HCT116 (cell line): ENCODE results near the gene MLLT3. TPM values are rescaled to one million over a fixed set of nuclear protein-coding genes. Genes with fewer than 3 reads are reported as not detected.

ENCODE experiments used
- ATAC-seq: fragments of 200-7000 bp; cut with Tn5 transposase; 2 replicates; pipeline ENCODE4 v1.9.1; 2020; ENCODE audit warnings: mild to moderate bottlenecking, moderate library complexity
- BruUV-seq: library from RNA; stranded (reverse); fragments of 400-500 nt; replicated peaks from 2 replicates; lab custom pipeline; 2021; lab: Mats Ljungman, UMichigan
- CTCF ChIA-PET: fragments of 300-600 bp; sonication (Branson Sonifier 250); formaldehyde crosslinking; loops from one replicate; lab custom pipeline; 2021; ENCODE audit warnings: antibody characterized with exemption; lab: Charles Lee
- POLR2A ChIA-PET: fragments of 300-600, 350-600 bp; sonication (Branson Sonifier 250); formaldehyde crosslinking; loops from one replicate; lab custom pipeline; 2021; ENCODE audit warnings: antibody characterized with exemption; lab: Charles Lee
- RAD21 ChIA-PET, 2 experiments: fragments of 300-600 bp; sonication (Branson Sonifier 250); formaldehyde crosslinking; loops; one replicate each; lab custom pipeline; 2023; ENCODE audit warnings: low total read pairs in 2 of 2; ENCODE audit not compliant: uncharacterized antibody in 2 of 2, unreplicated experiment in 2 of 2, low non-redundant PET in 1 of 2; lab: Charles Lee
- DNase-seq: peaks from one replicate; pipeline ENCODE4 v3.0.0-alpha.2; 2010; ENCODE audit warnings: low read depth, low spot score
- H2AFZ ChIP-seq: fragments of 200-600 bp; shearing (Covaris generic), sonication (generic); 2 replicates; pipeline ENCODE4 v1.6.1; 2017; ENCODE audit warnings: low read depth, mixed run types, mixed read lengths, antibody characterized with exemption, low read length; ENCODE audit not compliant: poor library complexity, severe bottlenecking
- H3K27ac ChIP-seq: 2 replicates; pipeline ENCODE4 v1.5.1; 2012; ENCODE audit warnings: low read depth, low read length
- H3K27me3 ChIP-seq: fragments of 200-600 bp; sonication (generic); 2 replicates; pipeline ENCODE4 v1.6.1; 2016; ENCODE audit warnings: mixed run types, low read length, mixed read lengths; ENCODE audit not compliant: insufficient read depth
- H3K36me3 ChIP-seq, 2 experiments: fragments of 200-500 bp in 1 of 2; fragments of 200-600 bp in 1 of 2; sonication (Bioruptor generic) in 1 of 2; sonication (generic) in 1 of 2; 2 replicates each; pipeline versions ENCODE4 v1.5.1 to v1.6.1; 2014 to 2016; ENCODE audit warnings: low read length in 2 of 2, inconsistent platforms in 1 of 2, mixed read lengths in 1 of 2, mixed run types in 1 of 2; ENCODE audit not compliant: insufficient read depth in 2 of 2, control insufficient read depth in 1 of 2
- H3K4me1 ChIP-seq, 2 experiments: fragments of 200-600 bp in 1 of 2; sonication (generic) in 1 of 2; 2 replicates each; pipeline versions ENCODE4 v1.5.1 to v1.6.1; 2012 to 2017; ENCODE audit warnings: low read length in 2 of 2, inconsistent platforms in 1 of 2, mild to moderate bottlenecking in 1 of 2, mixed read lengths in 1 of 2, mixed run types in 1 of 2, moderate library complexity in 1 of 2; ENCODE audit not compliant: insufficient read depth in 2 of 2, control insufficient read depth in 1 of 2
- H3K4me2 ChIP-seq: fragments of 200-600 bp; sonication (generic); 2 replicates; pipeline ENCODE4 v1.6.1; 2017; ENCODE audit warnings: mixed run types, low read length, mixed read lengths
- H3K4me3 ChIP-seq, 2 experiments: fragments of 200-600 bp in 1 of 2; sonication (generic) in 1 of 2; replicated peaks in 1 of 2; 2 replicates each; pipeline ENCODE4 v1.5.1; 2011 to 2016; ENCODE audit warnings: low read length in 2 of 2, control low read depth in 1 of 2, low read depth in 1 of 2, mild to moderate bottlenecking in 1 of 2, mixed read lengths in 1 of 2, mixed run types in 1 of 2
- H3K79me2 ChIP-seq: fragments of 200-600 bp; sonication (generic); 2 replicates; pipeline ENCODE4 v1.6.1; 2017; ENCODE audit warnings: mild to moderate bottlenecking, mixed run types, low read length, moderate library complexity, mixed read lengths; ENCODE audit not compliant: insufficient read depth
- H3K9ac ChIP-seq: fragments of 200-600 bp; sonication (generic); 2 replicates; pipeline ENCODE4 v1.6.1; 2016; ENCODE audit warnings: low read length, mixed read lengths
- H3K9me2 ChIP-seq: fragments of 200-600 bp; sonication (generic), shearing (Covaris generic); 2 replicates; pipeline ENCODE4 v1.6.1; 2017; ENCODE audit warnings: mixed run types, mild to moderate bottlenecking, moderate library complexity; ENCODE audit not compliant: insufficient read depth
- H3K9me3 ChIP-seq, 2 experiments: fragments of 200-500 bp in 1 of 2; fragments of 200-600 bp in 1 of 2; sonication (Bioruptor generic) in 1 of 2; sonication (generic) in 1 of 2; 2 replicates each; pipeline ENCODE4 v1.6.1; 2014 to 2017; ENCODE audit warnings: low read length in 2 of 2, mixed read lengths in 2 of 2, inconsistent platforms in 1 of 2, low read depth in 1 of 2, mild to moderate bottlenecking in 1 of 2, mixed run types in 1 of 2, moderate library complexity in 1 of 2; ENCODE audit not compliant: control insufficient read depth in 1 of 2, insufficient read depth in 1 of 2
- H4K20me1 ChIP-seq: fragments of 200-600 bp; sonication (generic), shearing (Covaris generic); 2 replicates; pipeline ENCODE4 v1.6.1; 2017; ENCODE audit warnings: mixed run types, mild to moderate bottlenecking, moderate library complexity; ENCODE audit not compliant: insufficient read depth
- CBX3 ChIP-seq: IDR thresholded peaks from 2 replicates; pipeline ENCODE4 v1.6.1; 2012; ENCODE audit warnings: low read depth
- CEBPB ChIP-seq: IDR thresholded peaks from 2 replicates; pipeline ENCODE4 v1.6.1; 2012; ENCODE audit warnings: low read depth
- EGR1 ChIP-seq: IDR thresholded peaks from 2 replicates; pipeline ENCODE4 v1.6.1; 2012; ENCODE audit warnings: low read depth
- EZH2 ChIP-seq: fragments of 200-600 bp; sonication (generic); IDR thresholded peaks from 2 replicates; pipeline ENCODE4 v1.6.1; 2017; ENCODE audit warnings: antibody characterized with exemption, mixed run types
- EZH2phosphoT487 ChIP-seq: fragments of 200-600 bp; IDR thresholded peaks from 2 replicates; pipeline ENCODE4 v1.6.1; 2018; ENCODE audit warnings: antibody characterized with exemption, borderline replicate concordance
- FOSL1 ChIP-seq: IDR thresholded peaks from 2 replicates; pipeline ENCODE4 v1.6.1; 2012; ENCODE audit warnings: low read depth
- JUND ChIP-seq: IDR thresholded peaks from 2 replicates; pipeline ENCODE4 v1.6.1; 2012
- POLR2A ChIP-seq: IDR thresholded peaks from 2 replicates; pipeline ENCODE4 v1.7.0; 2011; ENCODE audit warnings: borderline replicate concordance; ENCODE audit not compliant: insufficient read depth, insufficient read length; ENCODE audit errors: extremely low read depth
- RAD21 ChIP-seq: IDR thresholded peaks from 2 replicates; pipeline ENCODE4 v1.6.1; 2012; ENCODE audit warnings: low read depth, mild to moderate bottlenecking
- SIN3A ChIP-seq: IDR thresholded peaks from 2 replicates; pipeline ENCODE4 v1.6.1; 2012; ENCODE audit warnings: low read depth
- ZFX ChIP-seq: fragments of 450-650 bp; IDR thresholded peaks from 2 replicates; pipeline ENCODE4 v1.6.1; 2017
- ZNF274 ChIP-seq: fragments of 200-500 bp; sonication (Bioruptor generic); IDR thresholded peaks from 2 replicates; pipeline ENCODE4 v1.6.1; 2014; ENCODE audit warnings: mild to moderate bottlenecking, low read depth, low read length, inconsistent platforms
- intact Hi-C: fragments of 100-400 bp; cut with micrococcal nuclease; formaldehyde crosslinking; loops from 2 replicates; pipeline ENCODE4 v1.10.0; 2022
- total RNA-seq: library from RNA; stranded (reverse); gene quantifications from one replicate; pipeline ENCODE4 v1.2.1, GENCODE V29; 2021; ENCODE audit not compliant: unreplicated experiment
- TF ChIP-seq, protein P1 (sequence below), 3 experiments: fragments of 200-600 bp in 1 of 3; sonication (generic) in 1 of 3; IDR thresholded peaks in 2 of 3; conservative IDR thresholded peaks in 1 of 3; 2 replicates each; pipeline ENCODE4 v1.5.1; 2012 to 2017; ENCODE audit warnings: low read depth in 2 of 3, low read length in 2 of 3, antibody characterized with exemption in 1 of 3, borderline replicate concordance in 1 of 3, control low read depth in 1 of 3, mild to moderate bottlenecking in 1 of 3, mixed read lengths in 1 of 3, mixed run types in 1 of 3, moderate library complexity in 1 of 3; ENCODE audit not compliant: insufficient read depth in 1 of 3
- TF ChIP-seq, protein P2 (sequence below): IDR thresholded peaks from 2 replicates; pipeline ENCODE4 v1.6.1; 2012
- TF ChIP-seq, protein P3 (sequence below): IDR thresholded peaks from 2 replicates; pipeline ENCODE4 v1.6.1; 2012; ENCODE audit warnings: low read depth

The MLLT3 gene
- total RNA-seq, 1 experiment from 2014 or later, result 4.3 TPM

DNA sequence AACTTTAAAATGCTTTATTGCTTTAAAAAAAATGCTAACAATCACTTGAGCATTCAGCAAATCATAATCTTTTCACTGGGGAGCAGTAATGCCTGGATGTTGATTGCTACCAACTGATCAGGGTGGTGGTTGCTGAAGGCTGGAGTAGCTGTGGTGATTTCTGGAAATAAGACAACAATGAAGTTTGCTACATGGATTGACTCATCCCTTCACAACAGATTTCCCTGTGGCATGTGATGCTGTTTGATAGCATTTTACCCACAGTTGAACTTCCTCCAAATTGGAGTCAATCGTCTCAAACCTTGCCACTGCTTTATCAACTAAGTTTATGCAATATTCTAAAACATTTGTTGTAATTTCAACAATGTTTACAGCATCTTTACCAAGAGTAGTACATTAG is 83.3 kb downstream of the MLLT3 start:
- ChIA-PET RAD21 (no interaction called here), CTCF (no interaction called here), POLR2A (no interaction called here)
- intact Hi-C loops, result no loop called here
- Histone ChIP-seq H2AFZ (no peak overlapping the region), H3K9me2 (no peaks in the 10 kb centered on the region), H3K27me3 (no peaks in the 10 kb centered on the region), H3K9me3 (peaks cover 0 to 3% of the 10 kb centered on the region in 2 experiments; a peak in 1 of 4 replicates), H3K4me3 (no peak overlapping the region), H3K9ac (no peak overlapping the region), H3K4me1 (no peaks in the 10 kb centered on the region), H3K27ac (no peak overlapping the region), H3K36me3 (no peaks in the 10 kb centered on the region), H3K4me2 (no peak overlapping the region), H3K79me2 (no peaks in the 10 kb centered on the region), H4K20me1 (no peaks in the 10 kb centered on the region)
- TF ChIP-seq JUND (no peak), SIN3A (no peak), CBX3 (no peak), FOSL1 (no peak), CEBPB (no peak), EGR1 (no peak), ZFX (no peak), ZNF274 (no peak), EZH2 (no peak), RAD21 (no peak), EZH2phosphoT487 (no peak), POLR2A (no peak)
- TF ChIP-seq, protein P1, sequence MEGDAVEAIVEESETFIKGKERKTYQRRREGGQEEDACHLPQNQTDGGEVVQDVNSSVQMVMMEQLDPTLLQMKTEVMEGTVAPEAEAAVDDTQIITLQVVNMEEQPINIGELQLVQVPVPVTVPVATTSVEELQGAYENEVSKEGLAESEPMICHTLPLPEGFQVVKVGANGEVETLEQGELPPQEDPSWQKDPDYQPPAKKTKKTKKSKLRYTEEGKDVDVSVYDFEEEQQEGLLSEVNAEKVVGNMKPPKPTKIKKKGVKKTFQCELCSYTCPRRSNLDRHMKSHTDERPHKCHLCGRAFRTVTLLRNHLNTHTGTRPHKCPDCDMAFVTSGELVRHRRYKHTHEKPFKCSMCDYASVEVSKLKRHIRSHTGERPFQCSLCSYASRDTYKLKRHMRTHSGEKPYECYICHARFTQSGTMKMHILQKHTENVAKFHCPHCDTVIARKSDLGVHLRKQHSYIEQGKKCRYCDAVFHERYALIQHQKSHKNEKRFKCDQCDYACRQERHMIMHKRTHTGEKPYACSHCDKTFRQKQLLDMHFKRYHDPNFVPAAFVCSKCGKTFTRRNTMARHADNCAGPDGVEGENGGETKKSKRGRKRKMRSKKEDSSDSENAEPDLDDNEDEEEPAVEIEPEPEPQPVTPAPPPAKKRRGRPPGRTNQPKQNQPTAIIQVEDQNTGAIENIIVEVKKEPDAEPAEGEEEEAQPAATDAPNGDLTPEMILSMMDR (IDR thresholded peaks at IDR 0.05 in 2 of 3, conservative IDR thresholded peaks at IDR 0.05 in 1 of 3; ENCODE audit: borderline replicate concordance in 1 of 3, insufficient read depth in 1 of 3, low read depth in 2 of 3, low read length in 2 of 3), result no peak
- TF ChIP-seq, protein P2, sequence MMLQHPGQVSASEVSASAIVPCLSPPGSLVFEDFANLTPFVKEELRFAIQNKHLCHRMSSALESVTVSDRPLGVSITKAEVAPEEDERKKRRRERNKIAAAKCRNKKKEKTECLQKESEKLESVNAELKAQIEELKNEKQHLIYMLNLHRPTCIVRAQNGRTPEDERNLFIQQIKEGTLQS, result no peak
- TF ChIP-seq, protein P3, sequence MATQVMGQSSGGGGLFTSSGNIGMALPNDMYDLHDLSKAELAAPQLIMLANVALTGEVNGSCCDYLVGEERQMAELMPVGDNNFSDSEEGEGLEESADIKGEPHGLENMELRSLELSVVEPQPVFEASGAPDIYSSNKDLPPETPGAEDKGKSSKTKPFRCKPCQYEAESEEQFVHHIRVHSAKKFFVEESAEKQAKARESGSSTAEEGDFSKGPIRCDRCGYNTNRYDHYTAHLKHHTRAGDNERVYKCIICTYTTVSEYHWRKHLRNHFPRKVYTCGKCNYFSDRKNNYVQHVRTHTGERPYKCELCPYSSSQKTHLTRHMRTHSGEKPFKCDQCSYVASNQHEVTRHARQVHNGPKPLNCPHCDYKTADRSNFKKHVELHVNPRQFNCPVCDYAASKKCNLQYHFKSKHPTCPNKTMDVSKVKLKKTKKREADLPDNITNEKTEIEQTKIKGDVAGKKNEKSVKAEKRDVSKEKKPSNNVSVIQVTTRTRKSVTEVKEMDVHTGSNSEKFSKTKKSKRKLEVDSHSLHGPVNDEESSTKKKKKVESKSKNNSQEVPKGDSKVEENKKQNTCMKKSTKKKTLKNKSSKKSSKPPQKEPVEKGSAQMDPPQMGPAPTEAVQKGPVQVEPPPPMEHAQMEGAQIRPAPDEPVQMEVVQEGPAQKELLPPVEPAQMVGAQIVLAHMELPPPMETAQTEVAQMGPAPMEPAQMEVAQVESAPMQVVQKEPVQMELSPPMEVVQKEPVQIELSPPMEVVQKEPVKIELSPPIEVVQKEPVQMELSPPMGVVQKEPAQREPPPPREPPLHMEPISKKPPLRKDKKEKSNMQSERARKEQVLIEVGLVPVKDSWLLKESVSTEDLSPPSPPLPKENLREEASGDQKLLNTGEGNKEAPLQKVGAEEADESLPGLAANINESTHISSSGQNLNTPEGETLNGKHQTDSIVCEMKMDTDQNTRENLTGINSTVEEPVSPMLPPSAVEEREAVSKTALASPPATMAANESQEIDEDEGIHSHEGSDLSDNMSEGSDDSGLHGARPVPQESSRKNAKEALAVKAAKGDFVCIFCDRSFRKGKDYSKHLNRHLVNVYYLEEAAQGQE, result no peak
- BruUV-seq, result no TSS peak
- DNase-seq (no peak), ATAC-seq (no peak)
